GM12801 (cell line): ENCODE results near the gene VWDE.

ENCODE experiments used
- TF ChIP-seq, protein P1 (sequence below): IDR thresholded peaks from one replicate; pipeline ENCODE4 v1.5.1; 2011; ENCODE audit warnings: control low read depth; ENCODE audit not compliant: insufficient read length; ENCODE audit errors: extremely low read depth

Gene VWDE

DNA sequence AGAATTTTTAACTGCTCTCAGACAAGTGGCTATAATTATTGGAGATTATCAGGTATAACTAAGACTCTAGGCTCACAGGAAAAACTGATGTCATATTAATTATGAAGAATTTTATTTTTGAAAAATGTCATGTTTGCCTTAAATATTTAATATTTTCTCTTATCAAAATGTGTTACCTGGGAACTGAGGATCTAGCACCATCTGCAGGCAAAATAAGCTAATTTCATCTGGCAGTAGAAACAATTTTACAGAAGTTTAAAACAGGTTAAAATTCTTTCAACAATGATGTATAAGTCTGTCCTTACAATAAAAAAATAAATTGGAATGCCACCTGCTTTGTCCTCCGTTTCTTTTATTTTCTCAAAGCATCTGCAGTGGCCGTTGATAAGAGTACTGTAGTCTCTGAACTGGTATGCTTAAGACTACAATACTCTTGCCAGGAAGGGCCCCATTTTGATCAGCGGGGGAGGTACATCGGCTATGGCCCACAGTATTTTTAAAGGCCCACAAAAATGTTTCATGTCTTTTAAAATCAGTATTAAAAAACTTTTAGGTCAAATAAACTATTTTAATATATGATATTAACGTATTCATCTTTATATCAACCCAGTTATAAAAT is 81.3 kb downstream of the VWDE start:
- TF ChIP-seq, protein P1, sequence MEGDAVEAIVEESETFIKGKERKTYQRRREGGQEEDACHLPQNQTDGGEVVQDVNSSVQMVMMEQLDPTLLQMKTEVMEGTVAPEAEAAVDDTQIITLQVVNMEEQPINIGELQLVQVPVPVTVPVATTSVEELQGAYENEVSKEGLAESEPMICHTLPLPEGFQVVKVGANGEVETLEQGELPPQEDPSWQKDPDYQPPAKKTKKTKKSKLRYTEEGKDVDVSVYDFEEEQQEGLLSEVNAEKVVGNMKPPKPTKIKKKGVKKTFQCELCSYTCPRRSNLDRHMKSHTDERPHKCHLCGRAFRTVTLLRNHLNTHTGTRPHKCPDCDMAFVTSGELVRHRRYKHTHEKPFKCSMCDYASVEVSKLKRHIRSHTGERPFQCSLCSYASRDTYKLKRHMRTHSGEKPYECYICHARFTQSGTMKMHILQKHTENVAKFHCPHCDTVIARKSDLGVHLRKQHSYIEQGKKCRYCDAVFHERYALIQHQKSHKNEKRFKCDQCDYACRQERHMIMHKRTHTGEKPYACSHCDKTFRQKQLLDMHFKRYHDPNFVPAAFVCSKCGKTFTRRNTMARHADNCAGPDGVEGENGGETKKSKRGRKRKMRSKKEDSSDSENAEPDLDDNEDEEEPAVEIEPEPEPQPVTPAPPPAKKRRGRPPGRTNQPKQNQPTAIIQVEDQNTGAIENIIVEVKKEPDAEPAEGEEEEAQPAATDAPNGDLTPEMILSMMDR, result no peak

DNA sequence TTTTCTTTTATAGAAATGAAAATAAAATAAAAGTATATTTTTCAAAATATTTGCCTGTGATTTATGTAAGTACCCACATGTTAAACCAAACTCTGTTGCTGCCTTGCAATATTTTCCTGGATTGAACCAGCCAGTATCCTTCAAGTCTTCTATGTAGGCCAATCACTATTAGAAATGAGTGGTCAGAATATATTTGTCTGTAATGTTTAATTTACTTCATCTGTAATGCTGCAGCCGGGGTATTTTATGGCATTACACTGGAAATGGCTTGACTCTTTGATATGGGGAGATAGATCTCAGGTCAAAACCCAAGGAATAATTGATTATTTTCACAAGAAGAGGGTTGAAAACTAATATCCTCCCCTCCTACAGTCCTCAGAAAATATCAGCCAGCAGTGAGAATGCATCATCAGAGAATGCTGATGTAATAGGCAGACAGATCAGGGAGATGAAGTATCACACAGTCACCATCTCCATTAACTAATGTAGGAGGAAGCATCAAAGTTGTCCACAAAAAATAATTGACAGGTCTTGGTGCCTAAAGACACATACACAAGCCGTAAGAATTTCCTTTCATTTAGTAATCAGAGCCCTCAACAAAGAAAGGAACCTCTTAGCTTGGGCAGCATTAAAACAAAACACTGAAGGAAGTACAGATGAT is 82.5 kb downstream of the VWDE start:
- TF ChIP-seq, protein P1, result no peak

DNA sequence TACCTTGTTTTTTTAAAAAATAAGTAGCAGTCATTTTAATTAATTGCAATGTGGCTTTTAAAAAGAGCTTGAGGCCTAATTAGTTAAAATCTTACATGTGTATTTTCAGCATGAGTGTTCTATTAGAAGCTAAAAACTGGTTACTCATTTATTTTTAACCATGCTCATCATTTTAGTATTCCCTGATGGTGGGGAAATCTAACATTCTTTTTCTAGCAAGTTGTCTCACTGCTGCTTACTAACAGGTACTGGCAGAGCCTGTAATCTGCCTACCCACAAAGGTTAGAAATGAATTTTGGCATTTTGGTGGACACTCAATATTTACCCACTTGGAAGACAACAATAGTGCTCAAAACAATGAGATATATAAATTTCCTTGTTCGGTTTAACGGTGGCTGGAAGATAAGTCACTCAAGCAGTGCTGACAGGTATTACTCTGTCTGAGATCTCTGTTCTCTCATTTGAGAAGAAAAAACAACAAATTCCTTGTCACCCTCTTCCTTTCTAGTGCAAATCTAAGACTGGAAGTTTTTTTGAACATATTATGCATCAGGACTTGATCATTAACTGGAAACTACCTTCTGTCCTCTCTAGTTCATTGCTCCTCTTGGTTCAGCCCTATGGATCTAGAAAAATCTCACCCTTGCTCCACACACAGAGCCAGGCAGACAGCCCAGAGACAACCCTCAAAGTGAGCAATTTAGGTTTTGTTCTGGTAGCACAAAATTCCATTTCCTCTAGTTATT is 83.3 kb downstream of the VWDE start:
- TF ChIP-seq, protein P1, result no peak

DNA sequence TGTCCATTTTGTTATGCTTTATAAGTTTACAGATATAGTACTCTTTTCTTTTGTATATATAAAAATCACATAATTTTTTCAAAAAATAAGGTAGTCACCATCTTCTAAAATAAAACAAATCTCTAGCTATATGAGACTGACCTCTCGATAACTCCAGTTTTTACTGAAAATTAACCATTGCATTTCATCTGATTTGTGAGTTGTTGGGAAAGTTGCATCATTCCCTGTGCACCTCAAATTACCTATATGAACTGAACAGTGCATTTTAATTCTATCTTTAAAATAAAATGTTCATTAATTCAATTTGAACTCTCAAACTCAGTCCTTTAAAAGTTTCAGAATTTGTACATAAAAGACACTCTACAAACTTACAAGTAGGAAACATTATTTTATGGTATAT is 86.0 kb downstream of the VWDE start:
- TF ChIP-seq, protein P1, result no peak

DNA sequence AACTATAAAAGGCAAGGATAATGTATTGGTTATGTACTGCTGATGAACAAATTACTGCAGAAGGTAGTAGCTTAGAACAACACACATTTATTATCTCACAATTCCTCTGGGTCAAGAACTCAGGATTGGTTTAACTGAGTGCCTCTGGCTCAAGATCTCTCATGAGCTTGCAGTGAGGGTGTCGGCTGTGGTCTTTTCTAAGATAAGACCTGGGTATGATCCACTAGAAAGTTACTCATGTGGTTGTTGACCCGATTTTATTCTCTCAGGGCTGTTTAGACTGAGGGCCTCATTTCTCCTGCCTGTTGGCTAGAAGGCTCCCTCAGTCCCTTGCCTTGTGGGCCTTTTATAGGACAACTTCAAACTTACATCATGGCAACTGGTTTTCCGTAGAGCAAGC is 86.7 kb downstream of the VWDE start:
- TF ChIP-seq, protein P1, result no peak

DNA sequence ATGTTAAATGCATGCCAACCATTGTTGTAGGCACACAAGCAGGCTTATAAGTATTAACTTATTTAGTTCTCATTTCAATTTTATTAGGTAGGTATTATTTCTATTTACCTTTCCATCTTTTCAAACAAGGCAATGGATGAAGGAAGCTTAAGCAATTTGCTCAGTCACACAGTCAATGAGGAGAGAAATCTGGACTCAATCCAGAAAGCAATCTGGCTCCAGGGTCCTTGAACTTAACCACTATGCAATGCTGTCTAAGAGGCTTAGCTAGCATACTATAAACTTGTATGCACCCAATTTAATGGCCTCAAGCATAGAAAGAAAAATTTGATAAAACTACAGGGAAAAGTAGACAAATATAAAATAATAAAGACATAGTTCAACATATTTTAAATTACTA is 88.6 kb downstream of the VWDE start:
- TF ChIP-seq, protein P1, result no peak

DNA sequence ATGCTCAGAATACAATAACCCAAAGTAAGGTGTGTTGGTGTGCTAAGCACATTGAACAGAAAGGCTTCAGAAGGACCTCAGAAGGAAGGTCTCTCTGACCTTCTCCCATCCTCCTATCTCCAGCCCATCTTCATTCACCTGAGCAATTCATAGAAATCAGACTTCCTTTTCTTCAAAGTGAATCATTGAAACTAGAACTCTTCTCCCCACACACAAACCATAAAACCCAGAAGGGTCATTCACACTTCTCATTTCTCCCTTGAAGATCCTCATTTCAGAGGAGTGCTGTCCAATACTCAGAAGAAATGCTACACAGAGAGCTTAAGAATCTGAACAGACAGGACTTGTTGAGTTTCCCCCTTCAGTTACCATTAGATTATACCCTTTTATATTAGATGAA is 89.5 kb downstream of the VWDE start:
- TF ChIP-seq, protein P1, result no peak
